ENCODE data around the gene TMCC2.

- no peak for TF ChIP-seq CTCF (IDR thresholded peaks at IDR 0.05; ENCODE audit: insufficient read depth, low read length)
- no peak for TF ChIP-seq REST (IDR thresholded peaks at IDR 0.05; ENCODE audit: insufficient replicate concordance, low read depth)
Observed at GRCh38 chr1:205239078-205239477, 11.3 kb downstream of the TMCC2 start.

Data from HL-60 (cell line).